ENCODE measurements around the gene NR1I3. TPM values are rescaled to one million over a fixed set of nuclear protein-coding genes. Genes with fewer than 3 reads are reported as not detected.

Gene NR1I3
- total RNA-seq, 1 donor from 2014 or later, result not detected

DNA sequence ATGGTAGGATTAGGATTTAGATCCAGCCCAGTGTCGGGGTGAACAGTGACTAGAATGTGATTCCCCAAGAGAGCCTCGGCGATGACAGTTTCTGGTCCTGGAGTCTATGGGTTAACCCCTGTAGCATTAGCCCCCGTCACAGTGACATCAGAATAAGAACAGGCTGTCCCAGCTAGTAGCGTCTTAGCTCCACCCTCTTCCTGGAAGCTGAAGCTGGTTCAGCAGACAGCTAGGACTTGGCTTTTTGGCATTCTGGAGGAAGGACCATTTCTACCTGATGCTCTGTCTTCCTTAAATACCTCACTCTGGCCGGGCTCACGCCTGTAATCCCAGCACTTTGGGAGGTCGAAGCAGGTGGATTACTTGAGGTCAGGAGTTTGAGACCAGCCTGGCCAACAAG, 30.8 kb downstream of the NR1I3 start:
- peaks cover 19% of the 10 kb centered on the region for H3K4me1 Mint-ChIP-seq
- no peaks in the 10 kb centered on the region for H3K9me3 Mint-ChIP-seq
- Histone ChIP-seq H3K9me3 (ENCODE audit: low read depth) (no peaks in the 10 kb centered on the region), H3K4me2 (no peak overlapping the region), H3K79me2 (ENCODE audit: low read depth) (peaks cover 29% of the 10 kb centered on the region), H3K27ac (no peak overlapping the region), H2AFZ (replicated peaks) (no peak overlapping the region), H3K36me3 (peaks cover 23% of the 10 kb centered on the region), H3F3A (ENCODE audit: low read depth) (peaks cover 19% of the 10 kb centered on the region), H3K4me3 (no peak overlapping the region), H4K20me1 (ENCODE audit: low read depth) (peaks cover 5% of the 10 kb centered on the region), H3K4me1 (peaks cover 8% of the 10 kb centered on the region), H3K27me3 (no peaks in the 10 kb centered on the region), H3K9ac (no peak overlapping the region)
- peaks cover 27% of the 10 kb centered on the region for H3K36me3 Mint-ChIP-seq
- TF ChIP-seq EZH2phosphoT487 (IDR thresholded peaks at IDR 0.05) (no peak), EZH2 (IDR thresholded peaks at IDR 0.05) (no peak)
- TF ChIP-seq, protein P1, sequence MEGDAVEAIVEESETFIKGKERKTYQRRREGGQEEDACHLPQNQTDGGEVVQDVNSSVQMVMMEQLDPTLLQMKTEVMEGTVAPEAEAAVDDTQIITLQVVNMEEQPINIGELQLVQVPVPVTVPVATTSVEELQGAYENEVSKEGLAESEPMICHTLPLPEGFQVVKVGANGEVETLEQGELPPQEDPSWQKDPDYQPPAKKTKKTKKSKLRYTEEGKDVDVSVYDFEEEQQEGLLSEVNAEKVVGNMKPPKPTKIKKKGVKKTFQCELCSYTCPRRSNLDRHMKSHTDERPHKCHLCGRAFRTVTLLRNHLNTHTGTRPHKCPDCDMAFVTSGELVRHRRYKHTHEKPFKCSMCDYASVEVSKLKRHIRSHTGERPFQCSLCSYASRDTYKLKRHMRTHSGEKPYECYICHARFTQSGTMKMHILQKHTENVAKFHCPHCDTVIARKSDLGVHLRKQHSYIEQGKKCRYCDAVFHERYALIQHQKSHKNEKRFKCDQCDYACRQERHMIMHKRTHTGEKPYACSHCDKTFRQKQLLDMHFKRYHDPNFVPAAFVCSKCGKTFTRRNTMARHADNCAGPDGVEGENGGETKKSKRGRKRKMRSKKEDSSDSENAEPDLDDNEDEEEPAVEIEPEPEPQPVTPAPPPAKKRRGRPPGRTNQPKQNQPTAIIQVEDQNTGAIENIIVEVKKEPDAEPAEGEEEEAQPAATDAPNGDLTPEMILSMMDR (IDR thresholded peaks at IDR 0.05), result no peak
- H3K27me3 Mint-ChIP-seq (ENCODE audit: insufficient read depth, low read depth), result peaks cover 6% of the 10 kb centered on the region
- H3K4me3 Mint-ChIP-seq, result no peak overlapping the region
- DNase-seq (ENCODE audit: low spot score), result no peak
- H3K27ac Mint-ChIP-seq, result no peak overlapping the region

DNA sequence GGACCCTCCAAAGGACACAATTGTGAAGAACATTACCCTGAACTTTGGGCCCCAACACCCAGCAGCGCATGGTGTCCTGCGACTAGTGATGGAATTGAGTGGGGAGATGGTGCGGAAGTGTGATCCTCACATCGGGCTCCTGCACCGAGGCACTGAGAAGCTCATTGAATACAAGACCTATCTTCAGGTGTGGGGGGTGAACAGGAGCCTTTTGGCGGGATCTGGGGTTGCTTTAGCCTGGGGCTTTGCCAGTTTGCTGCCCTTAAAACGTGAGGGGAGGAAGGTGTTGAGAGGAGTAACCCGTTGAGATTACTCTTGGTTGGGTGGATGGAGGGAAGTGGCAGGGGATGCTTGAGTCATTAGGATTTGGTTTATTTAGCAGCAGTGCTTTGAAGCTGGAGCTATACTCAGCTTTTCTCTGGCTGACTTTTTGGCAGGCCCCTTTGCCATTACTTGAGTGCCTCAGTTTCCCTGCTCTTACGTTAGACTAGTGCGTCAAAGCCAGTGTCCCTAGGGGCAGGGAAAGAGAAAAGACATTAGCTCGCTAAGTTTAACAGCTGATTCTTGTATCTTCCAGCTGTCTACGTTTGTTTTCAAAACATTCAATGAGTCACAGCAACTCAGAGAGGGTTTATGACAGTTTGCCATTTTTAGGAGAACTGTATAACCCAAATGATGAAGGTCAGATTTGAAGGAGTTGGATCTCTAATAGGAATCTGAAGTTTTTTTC, 31.4 kb downstream of the NR1I3 start:
- Histone ChIP-seq H3K9me3 (ENCODE audit: low read depth) (no peaks in the 10 kb centered on the region), H3K27me3 (no peaks in the 10 kb centered on the region), H3K4me2 (no peak overlapping the region), H3K4me3 (no peak overlapping the region), H3K4me1 (peaks cover 11% of the 10 kb centered on the region), H4K20me1 (ENCODE audit: low read depth) (peaks cover 5% of the 10 kb centered on the region), H2AFZ (replicated peaks) (no peak overlapping the region), H3K36me3 (peaks cover 21% of the 10 kb centered on the region), H3F3A (ENCODE audit: low read depth) (peaks cover 21% of the 10 kb centered on the region), H3K27ac (no peak overlapping the region), H3K79me2 (ENCODE audit: low read depth) (peaks cover 29% of the 10 kb centered on the region), H3K9ac (no peak overlapping the region)
- H3K4me1 Mint-ChIP-seq, result peaks cover 25% of the 10 kb centered on the region
- no peaks in the 10 kb centered on the region for H3K9me3 Mint-ChIP-seq
- no peak for TF ChIP-seq EZH2phosphoT487 (IDR thresholded peaks at IDR 0.05)
- TF ChIP-seq, protein P1 (IDR thresholded peaks at IDR 0.05), result no peak
- no peak for TF ChIP-seq EZH2 (IDR thresholded peaks at IDR 0.05)
- no peak for DNase-seq (ENCODE audit: low spot score)
- no peak overlapping the region for H3K4me3 Mint-ChIP-seq
- H3K27ac Mint-ChIP-seq, result no peak overlapping the region
- peaks cover 6% of the 10 kb centered on the region for H3K27me3 Mint-ChIP-seq (ENCODE audit: insufficient read depth, low read depth)
- peaks cover 24% of the 10 kb centered on the region for H3K36me3 Mint-ChIP-seq

DNA sequence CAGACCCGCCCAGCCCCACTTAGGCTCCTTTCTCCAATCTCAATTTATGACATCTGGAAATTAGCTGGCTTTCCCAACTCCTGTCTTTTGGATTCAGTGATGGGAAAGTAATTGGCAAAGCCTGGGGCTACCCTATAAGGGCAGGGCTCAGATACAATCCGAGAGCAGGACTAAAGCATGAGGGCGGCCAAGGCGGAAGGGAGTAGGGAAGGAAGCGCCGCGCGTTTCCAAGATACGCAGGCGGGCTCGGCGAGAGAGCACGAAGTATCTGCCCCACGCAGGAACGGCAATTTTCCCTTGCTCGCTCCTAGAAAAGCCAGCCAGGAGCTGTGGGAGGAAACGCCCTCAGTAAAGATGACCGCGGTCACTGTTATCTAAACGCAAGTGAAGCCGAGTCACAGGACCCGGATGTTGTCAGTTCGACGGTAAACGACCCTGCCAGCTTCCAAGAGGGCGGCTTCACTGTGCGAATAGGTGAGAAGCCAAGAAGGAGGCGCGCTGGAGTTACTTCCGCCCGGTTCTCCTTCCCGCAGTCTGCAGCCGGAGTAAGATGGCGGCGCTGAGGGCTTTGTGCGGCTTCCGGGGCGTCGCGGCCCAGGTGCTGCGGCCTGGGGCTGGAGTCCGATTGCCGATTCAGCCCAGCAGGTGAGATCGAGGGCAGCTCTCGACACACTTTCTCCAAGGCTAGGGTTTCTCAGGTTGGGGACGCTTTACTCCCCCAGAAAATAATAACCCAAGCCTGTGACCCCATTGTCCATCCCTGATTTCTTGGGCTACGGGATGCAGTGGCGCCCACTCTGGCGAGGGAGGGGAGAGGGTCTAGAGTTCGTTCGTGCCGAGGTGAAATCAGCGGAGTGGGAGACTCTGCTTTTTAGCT, 35.9 kb downstream of the NR1I3 start, which contains the start of gene NDUFS2:
Gene NDUFS2, plus strand, starts transcription at position 532 of the 877 bp plus-strand sequence. Its CDS starts 19 bp downstream, at position 551.
- H3K4me3 Mint-ChIP-seq, result peak within 1 kb of the TSS; percentile 94
- H3K9me3 ChIP-seq (ENCODE audit: low read depth), result no peaks in the 10 kb centered on the region
- peak within 1 kb of the TSS; percentile 98 for H3K27ac Mint-ChIP-seq
- TF ChIP-seq EZH2 (IDR thresholded peaks at IDR 0.05), result no peak
- TF ChIP-seq, protein P1 (IDR thresholded peaks at IDR 0.05), result peak; percentile 63
- peak within 1 kb of the TSS; percentile 88 for H2AFZ ChIP-seq (replicated peaks)
- H3K27me3 Mint-ChIP-seq (ENCODE audit: insufficient read depth, low read depth), result no peaks in the 10 kb centered on the region
- H3K27ac ChIP-seq, result peak within 1 kb of the TSS; percentile 76
- DNase-seq (ENCODE audit: low spot score), result peak; percentile 99
- H3K4me3 ChIP-seq, result peak within 1 kb of the TSS; percentile 75
- H3K4me1 Mint-ChIP-seq, result peaks cover 67% of the 10 kb centered on the region
- peak within 1 kb of the TSS; percentile 87 for H3K9ac ChIP-seq
- peaks cover 29% of the 10 kb centered on the region for H3K79me2 ChIP-seq (ENCODE audit: low read depth)
- peaks cover 56% of the 10 kb centered on the region for H3K4me1 ChIP-seq
- H3K36me3 ChIP-seq, result peaks cover 10% of the 10 kb centered on the region
- H3K9me3 Mint-ChIP-seq, result no peaks in the 10 kb centered on the region
- H3K27me3 ChIP-seq, result no peaks in the 10 kb centered on the region
- peaks cover 46% of the 10 kb centered on the region for H3F3A ChIP-seq (ENCODE audit: low read depth)
- H3K4me2 ChIP-seq, result peak within 1 kb of the TSS; percentile 79
- H4K20me1 ChIP-seq (ENCODE audit: low read depth), result no peaks in the 10 kb centered on the region
- H3K36me3 Mint-ChIP-seq, result peaks cover 16% of the 10 kb centered on the region

All from neural progenitor cell (in vitro differentiated cells).